Measurements from ENCODE around the gene CPA2.
"Not testable (repeated sequence)": the region's sequence is repeated elsewhere in the genome, so short reads cannot be mapped to it uniquely, and the experiment has no call there.

CPA2 gene

DNA sequence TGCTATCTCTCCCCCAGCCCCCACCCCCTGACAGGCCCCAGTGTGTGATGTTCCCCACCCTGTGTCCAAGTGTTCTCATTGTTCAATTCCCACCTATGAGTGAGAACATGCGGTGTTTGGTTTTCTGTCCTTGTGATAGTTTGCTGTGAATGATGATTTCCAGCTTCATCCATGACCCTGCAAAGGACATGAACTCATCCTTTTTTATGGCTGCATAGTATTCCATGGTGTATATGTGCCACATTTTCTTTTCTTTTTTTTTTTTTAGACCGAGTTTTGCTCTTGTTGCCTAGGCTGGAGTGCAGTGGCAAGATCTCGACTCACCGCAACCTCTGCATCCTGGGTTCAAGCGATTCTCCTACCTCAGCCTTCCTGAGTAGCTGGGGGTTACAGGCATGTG lies 17.8 kb upstream of the CPA2 start:
- not testable (repeated sequence) for DNase-seq (ENCODE audit: low read depth); H3K4me3 ChIP-seq (ENCODE audit: low read depth, low read length)

DNA sequence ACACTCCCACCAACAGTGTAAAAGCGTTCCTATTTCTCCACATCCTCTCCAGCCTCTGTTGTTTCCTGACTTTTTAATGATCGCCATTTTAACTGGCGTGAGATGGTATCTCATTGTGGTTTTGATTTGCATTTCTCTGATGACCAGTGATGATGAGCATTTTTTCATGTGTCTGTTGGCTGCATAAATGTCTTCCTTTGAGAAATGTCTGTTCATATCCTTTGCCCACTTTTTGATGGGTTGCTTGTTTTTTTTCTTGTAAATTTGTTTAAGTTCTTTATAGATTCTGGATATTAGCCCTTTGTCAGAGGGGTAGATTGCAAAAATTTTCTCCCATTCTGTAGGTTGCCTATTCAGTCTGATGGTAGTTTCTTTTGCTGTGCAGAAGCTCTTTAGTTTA lies 17.0 kb upstream of the CPA2 start:
- not testable (repeated sequence) for DNase-seq (ENCODE audit: low read depth); H3K4me3 ChIP-seq (ENCODE audit: low read depth, low read length)

DNA sequence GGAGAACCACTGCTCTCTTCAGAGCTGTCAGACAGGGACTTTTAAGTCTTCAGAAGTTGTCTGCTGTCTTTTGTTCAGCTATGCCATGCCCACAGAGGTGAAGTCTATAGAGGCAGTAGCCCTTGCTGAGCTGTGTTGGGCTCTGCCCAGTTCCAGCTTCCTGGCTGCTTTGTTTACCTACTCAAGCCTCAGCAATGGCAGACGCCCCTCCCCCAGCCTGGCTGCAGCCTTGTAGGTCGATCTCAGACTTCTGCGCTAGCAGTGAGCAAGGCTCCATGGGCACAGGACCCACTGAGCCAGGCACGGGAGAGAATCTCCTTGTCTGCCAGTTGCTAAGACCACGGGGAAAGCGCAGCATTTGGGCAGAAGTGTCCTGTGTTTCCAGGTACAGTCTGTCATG lies 12.1 kb upstream of the CPA2 start:
- DNase-seq (ENCODE audit: low read depth) = no peak
- no peak overlapping the region for H3K4me3 ChIP-seq (ENCODE audit: low read depth, low read length)

GRCh38 chr7:130256704-130257103 lies 10.0 kb upstream of the CPA2 start:
- H3K4me3 ChIP-seq (ENCODE audit: low read depth, low read length) = no peak overlapping the region
- no peak for DNase-seq (ENCODE audit: low read depth)

GRCh38 chr7:130258494-130259078 lies 8.1 kb upstream of the CPA2 start:
- H3K4me3 ChIP-seq (ENCODE audit: low read depth, low read length) = no peak overlapping the region
- no peak for DNase-seq (ENCODE audit: low read depth)

- DNase-seq (ENCODE audit: low read depth) = no peak
- H3K4me3 ChIP-seq (ENCODE audit: low read depth, low read length) = no peak overlapping the region
Observed at GRCh38 chr7:130262448-130262847, 4.2 kb upstream of the CPA2 start.

- H3K4me3 ChIP-seq (ENCODE audit: low read depth, low read length) = no peak overlapping the region
- no peak for DNase-seq (ENCODE audit: low read depth)
Observed at GRCh38 chr7:130263130-130263529, 3.5 kb upstream of the CPA2 start.

- no peak overlapping the region for H3K4me3 ChIP-seq (ENCODE audit: low read depth, low read length)
- no peak for DNase-seq (ENCODE audit: low read depth)
Observed at GRCh38 chr7:130266961-130267321, 278 bp downstream of the CPA2 start.

DNA sequence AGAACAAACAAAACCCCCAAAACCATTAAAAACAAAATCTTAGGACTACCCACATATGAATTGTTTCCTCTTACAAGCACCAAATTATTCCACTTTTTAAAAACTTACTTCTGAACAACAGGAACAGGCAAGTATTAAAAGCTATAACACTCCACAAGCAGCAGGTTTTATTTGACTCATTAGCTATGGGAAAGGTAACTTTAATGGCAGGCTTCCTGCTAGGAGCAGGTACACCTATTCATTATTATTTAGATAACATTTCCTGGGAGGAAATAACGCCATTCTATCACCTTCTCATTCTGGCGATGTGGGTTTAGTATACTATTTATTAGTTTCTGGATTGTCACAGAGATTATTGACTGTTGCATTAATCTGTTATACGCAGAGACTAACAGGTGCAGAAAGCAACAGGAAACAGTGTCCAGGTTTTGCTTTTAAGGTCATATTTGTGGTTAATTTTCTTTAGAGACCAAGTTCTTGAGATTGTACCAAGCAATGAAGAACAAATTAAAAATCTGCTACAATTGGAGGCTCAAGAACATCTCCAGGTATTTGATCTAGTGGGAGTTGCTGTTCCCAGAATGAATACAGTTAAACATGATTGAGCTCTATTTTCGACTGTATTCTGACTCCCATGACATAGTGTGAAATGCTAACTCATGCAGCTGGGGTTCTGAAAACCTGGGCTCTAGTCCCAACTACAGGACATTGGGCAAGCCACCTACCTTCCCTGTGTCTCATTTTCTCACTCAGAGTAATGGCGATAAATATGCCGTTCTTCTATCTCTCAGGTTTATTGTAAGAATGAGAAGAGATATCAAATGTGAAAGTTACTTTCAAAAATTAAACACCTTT lies 2.0 kb downstream of the CPA2 start:
- DNase-seq (ENCODE audit: low read depth) = no peak
- no peak overlapping the region for H3K4me3 ChIP-seq (ENCODE audit: low read depth, low read length)

GRCh38 chr7:130269318-130269694 lies 2.6 kb downstream of the CPA2 start:
- no peak overlapping the region for H3K4me3 ChIP-seq (ENCODE audit: low read depth, low read length)
- DNase-seq (ENCODE audit: low read depth) = no peak

DNA sequence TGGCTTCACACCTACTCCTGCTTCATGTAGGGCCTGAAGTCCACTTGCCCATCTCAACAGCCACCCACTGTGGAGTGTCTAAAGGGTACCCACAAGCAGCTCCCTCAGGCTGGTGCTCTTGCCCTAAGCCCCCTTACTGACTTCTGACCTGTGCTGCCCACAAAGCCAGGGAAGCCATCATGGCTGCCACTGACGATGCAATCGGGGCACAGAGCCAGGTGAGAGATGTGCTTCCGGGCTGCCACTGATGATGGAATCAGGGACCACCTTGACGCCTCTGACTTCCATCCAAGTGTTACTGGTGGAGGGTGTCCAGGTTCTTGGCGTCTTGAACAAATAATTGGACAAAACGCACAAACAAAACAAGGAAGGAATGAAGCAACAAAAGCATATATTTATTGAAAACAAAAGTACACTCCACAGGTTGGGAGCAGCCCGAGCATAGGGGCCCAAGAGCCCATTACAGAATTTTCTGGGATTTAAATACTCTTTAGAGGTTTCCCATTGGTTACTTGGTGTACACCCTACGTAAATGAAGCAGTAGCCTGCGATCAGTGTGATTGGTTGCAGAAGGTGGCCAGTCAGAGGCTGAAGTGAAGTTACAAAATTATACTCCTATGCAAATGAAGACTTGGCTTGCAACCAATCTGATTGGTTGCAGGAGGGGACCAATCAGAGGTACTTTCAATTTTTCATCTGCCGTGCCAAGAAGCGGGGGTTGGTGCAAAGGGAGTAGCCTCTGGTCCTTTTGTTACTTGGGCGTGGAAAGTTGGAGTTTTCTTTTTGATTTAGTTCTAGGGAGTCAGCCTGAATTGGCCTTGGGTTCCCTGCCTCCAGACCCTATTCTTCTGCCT lies 4.5 kb downstream of the CPA2 start:
- no peak overlapping the region for H3K4me3 ChIP-seq (ENCODE audit: low read depth, low read length)
- DNase-seq (ENCODE audit: low read depth) = no peak

GRCh38 chr7:130272381-130273080 lies 5.9 kb downstream of the CPA2 start:
- DNase-seq (ENCODE audit: low read depth) = no peak
- peak overlapping the region; percentile 12 for H3K4me3 ChIP-seq (ENCODE audit: low read depth, low read length)

DNA sequence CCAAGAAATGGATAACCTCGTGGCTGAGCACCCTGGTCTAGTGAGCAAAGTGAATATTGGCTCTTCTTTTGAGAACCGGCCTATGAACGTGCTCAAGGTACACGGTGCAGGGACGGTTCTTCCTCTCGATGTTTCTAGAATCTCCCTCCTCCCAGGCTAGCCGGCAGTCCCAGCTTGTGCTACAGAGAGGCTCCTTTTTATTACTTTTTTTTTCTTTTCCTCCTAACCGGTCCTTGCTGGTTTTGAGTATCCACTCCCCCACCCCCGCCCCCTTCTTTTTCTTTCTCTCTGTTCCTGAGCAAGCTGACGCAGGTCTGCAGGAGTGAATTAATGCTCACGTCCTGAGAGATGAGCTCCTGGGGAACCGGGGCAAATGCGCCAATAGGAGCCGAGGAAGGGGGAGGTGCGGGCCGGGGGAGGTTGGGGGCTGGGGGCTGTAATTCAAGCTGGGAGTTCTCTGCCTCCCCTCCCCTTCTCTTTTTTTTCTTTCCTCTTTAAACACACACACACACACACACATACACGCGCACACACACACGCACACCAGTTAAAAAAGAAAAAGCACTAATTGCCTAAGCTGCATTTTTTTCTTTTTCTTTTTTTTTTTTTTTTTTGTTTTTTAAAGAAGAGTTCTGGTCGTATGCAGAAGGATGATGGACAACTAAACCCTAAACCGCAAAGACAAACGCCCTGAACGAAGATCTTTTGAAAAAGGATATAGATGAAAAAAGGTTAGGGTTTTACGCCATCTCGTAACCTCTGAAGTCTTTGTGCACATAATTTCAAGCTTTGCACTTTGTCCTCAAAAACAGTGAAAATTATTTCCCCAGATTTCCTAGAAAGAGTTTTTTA lies 6.6 kb downstream of the CPA2 start:
- DNase-seq (ENCODE audit: low read depth) = peak; percentile 56
- H3K4me3 ChIP-seq (ENCODE audit: low read depth, low read length) = peak overlapping the region; percentile 12

DNA sequence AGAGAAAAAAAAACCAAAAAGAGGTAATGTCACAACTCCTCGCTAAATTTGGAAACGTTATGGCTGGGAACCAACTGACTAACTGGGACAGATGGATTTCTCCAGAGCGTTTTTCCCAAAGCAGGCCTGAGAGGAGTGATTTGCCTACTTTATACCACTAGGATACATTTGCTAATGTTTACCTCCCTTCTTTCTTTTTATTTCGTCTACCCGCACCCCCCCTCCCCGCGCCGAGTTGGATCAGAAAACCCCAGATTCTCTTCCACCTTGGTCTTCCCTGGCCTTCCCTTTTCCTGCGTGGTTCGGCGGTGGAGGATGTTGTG lies 7.2 kb downstream of the CPA2 start:
- H3K4me3 ChIP-seq (ENCODE audit: low read depth, low read length) = no peak overlapping the region
- DNase-seq (ENCODE audit: low read depth) = peak; percentile 47

DNA sequence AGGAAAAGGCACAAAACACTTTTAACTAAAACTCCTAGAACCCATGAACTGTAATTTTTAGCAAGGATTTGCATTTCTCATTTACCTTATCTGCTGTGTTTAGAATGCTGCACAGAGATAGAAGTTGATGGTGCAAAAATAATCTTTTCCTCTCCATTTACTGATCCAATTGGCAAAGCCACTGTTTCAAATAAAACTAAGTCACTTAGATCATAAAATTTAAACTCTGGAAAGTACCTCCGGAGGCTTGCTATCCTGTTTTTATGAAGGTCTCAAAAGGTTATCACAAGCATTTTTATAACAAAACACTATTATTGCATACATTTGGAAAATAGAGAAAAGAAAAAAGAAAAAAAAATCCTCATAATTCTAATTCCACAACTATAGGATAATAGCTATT lies 7.6 kb downstream of the CPA2 start:
- no peak for DNase-seq (ENCODE audit: low read depth)
- no peak overlapping the region for H3K4me3 ChIP-seq (ENCODE audit: low read depth, low read length)

DNA sequence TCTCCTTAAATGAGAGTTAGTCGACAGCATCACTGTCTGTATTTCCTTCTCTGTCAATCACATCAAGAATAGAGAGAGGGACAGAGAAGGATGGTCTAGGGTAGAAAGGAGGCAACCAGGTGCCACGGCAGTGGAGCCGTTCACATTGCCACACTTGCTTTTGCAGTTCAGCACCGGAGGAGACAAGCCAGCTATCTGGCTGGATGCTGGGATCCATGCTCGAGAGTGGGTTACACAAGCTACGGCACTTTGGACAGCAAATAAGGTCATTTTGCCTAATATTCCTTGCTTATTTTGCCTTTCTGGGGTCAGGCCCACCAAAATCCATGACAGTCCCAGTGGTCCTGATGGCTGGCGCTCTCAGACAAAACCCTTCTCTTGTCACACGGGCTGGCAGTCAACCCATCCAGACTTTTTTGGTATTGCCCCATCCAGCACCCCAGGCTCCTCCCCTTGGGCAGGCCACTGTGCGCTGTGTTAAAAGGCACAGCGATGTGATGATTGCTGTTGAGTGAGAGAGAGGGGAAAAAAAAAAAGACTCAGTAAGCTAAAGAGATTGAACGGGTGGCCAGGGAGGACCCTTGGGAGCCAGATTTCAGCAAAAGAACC lies 8.4 kb downstream of the CPA2 start:
- no peak for DNase-seq (ENCODE audit: low read depth)
- no peak overlapping the region for H3K4me3 ChIP-seq (ENCODE audit: low read depth, low read length)

GRCh38 chr7:130275826-130276297 lies 9.2 kb downstream of the CPA2 start:
- no peak for DNase-seq (ENCODE audit: low read depth)
- no peak overlapping the region for H3K4me3 ChIP-seq (ENCODE audit: low read depth, low read length)

Measured in skeletal muscle cell (primary cell).